GM23248 (cell line): ENCODE results near the gene SPINK6. TPM values are rescaled to one million over a fixed set of nuclear protein-coding genes. Genes with fewer than 3 reads are reported as not detected.
A peak's percentile ranks its signal among the peaks of the same experiment; 100 is the strongest.

Experiments
- DNase-seq: peaks from one replicate; pipeline ENCODE4 v3.0.0-alpha.2; 2015
- H2AFZ ChIP-seq: fragments of 200-600 bp; sonication (generic); 2 replicates; pipeline ENCODE4 v1.6.1; 2016; ENCODE audit warnings: antibody characterized with exemption
- H3F3A ChIP-seq: fragments of 200-600 bp; sonication (generic); 2 replicates; pipeline ENCODE4 v1.6.1; 2016; ENCODE audit warnings: mild to moderate bottlenecking, antibody characterized with exemption, mixed run types; ENCODE audit not compliant: insufficient read depth
- H3K27ac ChIP-seq: fragments of 200-600 bp; sonication (generic); 2 replicates; pipeline ENCODE4 v1.5.1; 2016; ENCODE audit warnings: mild to moderate bottlenecking
- H3K27me3 ChIP-seq: fragments of 200-600 bp; sonication (generic); replicated peaks from 2 replicates; pipeline ENCODE4 v1.6.1; 2016; ENCODE audit warnings: mild to moderate bottlenecking; ENCODE audit not compliant: insufficient read depth
- H3K36me3 ChIP-seq: fragments of 200-600 bp; sonication (generic); 2 replicates; pipeline ENCODE4 v1.6.1; 2016; ENCODE audit warnings: low read depth, mild to moderate bottlenecking
- H3K4me1 ChIP-seq: fragments of 200-600 bp; sonication (generic); 2 replicates; pipeline ENCODE4 v1.6.1; 2016; ENCODE audit warnings: mild to moderate bottlenecking; ENCODE audit not compliant: insufficient read depth
- H3K4me2 ChIP-seq: fragments of 200-600 bp; sonication (generic); one replicate; pipeline ENCODE4 v1.6.1; 2016; ENCODE audit warnings: mild to moderate bottlenecking; ENCODE audit not compliant: unreplicated experiment
- H3K4me3 ChIP-seq: fragments of 200-600 bp; sonication (generic); 2 replicates; pipeline ENCODE4 v1.5.1; 2016; ENCODE audit warnings: mild to moderate bottlenecking
- H3K79me2 ChIP-seq: fragments of 200-600 bp; sonication (generic); 2 replicates; pipeline ENCODE4 v1.6.1; 2016; ENCODE audit warnings: mild to moderate bottlenecking; ENCODE audit not compliant: insufficient read depth
- H3K9ac ChIP-seq: fragments of 200-600 bp; sonication (generic); 2 replicates; pipeline ENCODE4 v1.6.1; 2016; ENCODE audit warnings: mild to moderate bottlenecking
- H3K9me2 ChIP-seq: fragments of 200-600 bp; sonication (generic); 2 replicates; pipeline ENCODE4 v1.6.1; 2016; ENCODE audit warnings: mixed run types, mild to moderate bottlenecking, moderate library complexity; ENCODE audit not compliant: insufficient read depth
- H3K9me3 ChIP-seq: fragments of 200-600 bp; sonication (generic); one replicate; pipeline ENCODE4 v1.6.1; 2017; ENCODE audit warnings: low read depth
- H4K20me1 ChIP-seq: fragments of 200-600 bp; sonication (generic); 2 replicates; pipeline ENCODE4 v1.6.0; 2016; ENCODE audit not compliant: insufficient read depth
- EZH2 ChIP-seq: fragments of 200-600 bp; sonication (generic); IDR thresholded peaks from 2 replicates; pipeline ENCODE4 v1.6.1; 2018; ENCODE audit warnings: antibody characterized with exemption, mild to moderate bottlenecking; ENCODE audit not compliant: insufficient read depth, poor library complexity, severe bottlenecking
- EZH2phosphoT487 ChIP-seq: fragments of 200-600 bp; sonication (generic); IDR thresholded peaks from 2 replicates; pipeline ENCODE4 v1.6.1; 2018; ENCODE audit warnings: antibody characterized with exemption, moderate library complexity, mild to moderate bottlenecking, low read depth; ENCODE audit not compliant: insufficient read depth
- WGBS, 2 experiments: methylation state at CpG; one replicate each; pipeline ENCODE4 v1.1.6; 2015 to 2017; ENCODE audit warnings: low lambda C conversion rate in 2 of 2, low coverage in 1 of 2; ENCODE audit errors: missing lambda C conversion rate in 2 of 2; 5-methylcytosine and 5-hydroxymethylcytosine counted together
- in situ Hi-C: fragments of 300-500 bp; cut with MboI; formaldehyde crosslinking; loops from 2 replicates; pipeline ENCODE4 v1.15.0; 2020
- polyA plus RNA-seq: library from polyadenylated mRNA; unstranded; fragments of >200 nt; fragmentation: Nextera tagmentation; extraction: Ambion mirVana; gene quantifications from 2 replicates; pipeline ENCODE4 v1.2.1, GENCODE V29; 2016
- total RNA-seq: library from RNA; depleted of rRNA; stranded (reverse); fragments of >200 nt; shearing (Covaris generic); gene quantifications from 2 replicates; pipeline ENCODE4 v1.2.3, GENCODE V29; 2014

The SPINK6 gene
- total and polyA plus RNA-seq, 2 experiments from 2014 or later = not detected

DNA sequence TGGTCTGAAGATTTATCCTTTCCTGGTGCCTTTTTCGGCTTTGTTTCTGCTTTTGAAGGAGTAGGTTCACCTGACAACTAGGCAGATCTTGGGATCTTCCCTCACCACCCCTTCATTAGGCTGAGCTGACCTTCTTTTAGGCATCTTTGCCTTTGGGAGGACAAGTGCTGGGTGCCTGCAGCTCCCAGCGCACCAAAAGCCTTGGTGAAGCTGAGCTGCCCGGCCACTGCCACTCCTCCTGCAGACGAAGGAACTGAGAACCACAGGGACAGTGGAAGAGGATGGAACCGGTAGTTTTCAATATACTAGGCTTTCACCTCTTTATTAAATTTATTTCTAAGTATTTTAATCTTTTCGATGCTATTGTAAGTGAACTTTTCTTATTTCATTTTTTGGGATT is 18.7 kb downstream of the SPINK6 start:
- Histone ChIP-seq H3K79me2 (no peaks in the 10 kb centered on the region), H3K36me3 (no peaks in the 10 kb centered on the region), H3K27me3 (no peaks in the 10 kb centered on the region), H3K27ac (no peak overlapping the region), H3F3A (no peaks in the 10 kb centered on the region), H3K9ac (no peak overlapping the region), H3K4me2 (no peak overlapping the region), H3K9me3 (no peaks in the 10 kb centered on the region), H4K20me1 (no peaks in the 10 kb centered on the region), H2AFZ (no peak overlapping the region), H3K9me2 (no peaks in the 10 kb centered on the region), H3K4me3 (no peak overlapping the region), H3K4me1 (no peaks in the 10 kb centered on the region)
- no peak for DNase-seq
- TF ChIP-seq EZH2 = no peak
- no peak for TF ChIP-seq EZH2phosphoT487
- in situ Hi-C loops = no loop called here
- 12 to 21% methylated on average over 6 of the region's 6 CpGs for WGBS, 2 experiments

DNA sequence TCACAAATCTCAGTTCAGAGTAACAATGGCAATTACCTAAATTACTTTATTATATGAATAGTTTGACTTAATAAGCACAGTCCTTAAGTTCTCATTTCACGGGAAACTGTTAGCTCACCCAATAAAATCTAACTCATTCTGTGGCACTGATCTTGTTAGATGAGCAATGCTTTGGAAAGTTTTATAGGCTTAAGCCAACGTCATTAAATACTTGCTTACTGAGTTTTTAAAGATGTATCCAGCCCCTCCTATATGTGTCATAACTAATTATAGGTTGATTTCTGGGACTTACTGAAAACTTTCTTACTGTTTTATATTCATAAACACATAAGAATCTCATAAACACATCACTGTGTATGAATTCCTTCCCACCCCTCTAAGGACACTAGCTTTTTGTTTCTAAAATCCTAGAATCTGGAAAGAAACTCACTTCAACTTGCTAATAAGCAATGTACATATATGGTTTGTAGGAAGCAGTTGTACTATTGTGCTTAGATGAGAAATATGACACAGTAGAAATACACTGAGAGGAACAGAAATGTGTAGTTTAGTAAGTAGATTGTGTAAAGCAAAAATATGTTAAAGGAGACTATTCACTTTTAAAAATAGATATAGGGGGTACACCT is 21.4 kb downstream of the SPINK6 start:
- no peaks in the 10 kb centered on the region for H3K36me3 ChIP-seq
- DNase-seq = peak; percentile 38
- H3K27ac ChIP-seq = no peak overlapping the region
- no peak overlapping the region for H3K9ac ChIP-seq
- in situ Hi-C loops = no loop called here
- WGBS, 2 experiments = 3 to 5% methylated on average over 2 of the region's 2 CpGs
- TF ChIP-seq EZH2 (no peak), EZH2phosphoT487 (no peak)
- H3K79me2 ChIP-seq = no peaks in the 10 kb centered on the region
- H3K9me2 ChIP-seq = no peaks in the 10 kb centered on the region
- H3K9me3 ChIP-seq = no peaks in the 10 kb centered on the region
- no peaks in the 10 kb centered on the region for H3K4me1 ChIP-seq
- H3K27me3 ChIP-seq = no peaks in the 10 kb centered on the region
- no peak overlapping the region for H2AFZ ChIP-seq
- H3K4me3 ChIP-seq = no peak overlapping the region
- H4K20me1 ChIP-seq = no peaks in the 10 kb centered on the region
- H3F3A ChIP-seq = no peaks in the 10 kb centered on the region
- no peak overlapping the region for H3K4me2 ChIP-seq

DNA sequence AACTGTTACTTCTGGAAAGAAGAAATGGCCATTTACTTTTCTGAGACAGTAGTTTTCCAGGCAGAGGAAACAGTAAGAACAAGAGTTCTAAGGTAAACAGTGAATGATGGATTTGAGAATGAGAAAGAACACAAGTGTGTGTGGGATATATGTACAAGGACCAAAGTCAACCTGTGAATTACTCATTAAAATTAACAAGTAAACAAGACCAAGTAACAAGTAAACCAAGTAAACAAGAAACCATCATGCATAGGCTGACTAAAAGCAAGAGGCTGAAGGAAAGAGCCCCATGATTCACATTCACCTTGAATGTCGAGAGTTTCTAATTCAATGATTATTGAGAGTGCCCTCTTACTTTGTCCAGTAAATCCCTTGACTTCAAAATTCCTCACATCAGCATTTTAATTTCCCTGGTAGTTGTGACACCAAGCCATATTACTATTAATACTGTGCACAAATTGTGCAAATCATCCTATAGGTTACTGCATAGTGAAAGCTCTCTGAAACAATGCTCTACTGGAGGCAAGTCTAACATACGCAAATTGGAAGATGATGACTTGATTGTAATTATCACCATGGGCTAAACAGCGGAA is 25.6 kb downstream of the SPINK6 start:
- Histone ChIP-seq H3K4me3 (no peak overlapping the region), H3K36me3 (no peaks in the 10 kb centered on the region), H2AFZ (no peak overlapping the region), H3K27ac (no peak overlapping the region), H3F3A (no peaks in the 10 kb centered on the region), H3K9me3 (no peaks in the 10 kb centered on the region), H3K9me2 (no peaks in the 10 kb centered on the region), H3K9ac (no peak overlapping the region), H3K79me2 (no peaks in the 10 kb centered on the region), H3K4me1 (no peaks in the 10 kb centered on the region), H3K4me2 (no peak overlapping the region), H3K27me3 (no peaks in the 10 kb centered on the region), H4K20me1 (no peaks in the 10 kb centered on the region)
- in situ Hi-C loops = no loop called here
- no peak for DNase-seq
- TF ChIP-seq EZH2phosphoT487 (no peak), EZH2 (no peak)
- WGBS, 2 experiments = 26 to 33% methylated on average over 3 of the region's 3 CpGs

DNA sequence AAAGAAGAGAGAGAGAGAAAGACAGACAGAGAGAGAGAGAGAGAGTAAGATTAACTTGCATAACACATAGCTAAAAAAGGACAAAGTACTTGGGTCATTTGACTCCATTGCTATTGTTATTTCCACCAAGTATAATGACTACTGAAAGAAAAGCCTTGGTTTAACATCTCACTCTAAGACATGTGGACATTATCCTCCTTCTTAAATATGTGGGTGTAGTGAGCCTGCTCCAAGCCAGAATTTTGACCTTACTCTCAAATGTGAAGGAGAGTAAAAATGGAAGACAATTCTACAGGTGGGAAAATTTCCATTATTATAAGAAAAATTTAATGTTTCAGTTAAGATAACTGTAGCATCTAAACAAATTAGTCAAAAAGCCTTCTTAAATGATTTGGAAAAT is 27.0 kb downstream of the SPINK6 start:
- Histone ChIP-seq H3K9me2 (no peaks in the 10 kb centered on the region), H3K27ac (no peak overlapping the region), H3K36me3 (no peaks in the 10 kb centered on the region), H2AFZ (no peak overlapping the region), H3K9ac (no peak overlapping the region), H4K20me1 (no peaks in the 10 kb centered on the region), H3K4me2 (no peak overlapping the region), H3F3A (no peaks in the 10 kb centered on the region), H3K79me2 (no peaks in the 10 kb centered on the region), H3K4me1 (no peaks in the 10 kb centered on the region), H3K9me3 (no peaks in the 10 kb centered on the region), H3K27me3 (no peaks in the 10 kb centered on the region), H3K4me3 (no peak overlapping the region)
- in situ Hi-C loops = no loop called here
- no peak for TF ChIP-seq EZH2
- TF ChIP-seq EZH2phosphoT487 = no peak
- no peak for DNase-seq
